Stimulated activated CD8-positive, alpha-beta memory T cell treated with anti-CD3 and anti-CD28 coated beads, Interleukin-12 subunit alpha, Interleukin-12 subunit beta, amount 100 ng/mL, for 1 hour (primary cell): ENCODE results near the gene APMAP.

Experiments
- DNase-seq: peaks from one replicate; pipeline ENCODE4 v3.0.0-alpha.2; 2020; ENCODE audit warnings: low read depth

APMAP gene

DNA sequence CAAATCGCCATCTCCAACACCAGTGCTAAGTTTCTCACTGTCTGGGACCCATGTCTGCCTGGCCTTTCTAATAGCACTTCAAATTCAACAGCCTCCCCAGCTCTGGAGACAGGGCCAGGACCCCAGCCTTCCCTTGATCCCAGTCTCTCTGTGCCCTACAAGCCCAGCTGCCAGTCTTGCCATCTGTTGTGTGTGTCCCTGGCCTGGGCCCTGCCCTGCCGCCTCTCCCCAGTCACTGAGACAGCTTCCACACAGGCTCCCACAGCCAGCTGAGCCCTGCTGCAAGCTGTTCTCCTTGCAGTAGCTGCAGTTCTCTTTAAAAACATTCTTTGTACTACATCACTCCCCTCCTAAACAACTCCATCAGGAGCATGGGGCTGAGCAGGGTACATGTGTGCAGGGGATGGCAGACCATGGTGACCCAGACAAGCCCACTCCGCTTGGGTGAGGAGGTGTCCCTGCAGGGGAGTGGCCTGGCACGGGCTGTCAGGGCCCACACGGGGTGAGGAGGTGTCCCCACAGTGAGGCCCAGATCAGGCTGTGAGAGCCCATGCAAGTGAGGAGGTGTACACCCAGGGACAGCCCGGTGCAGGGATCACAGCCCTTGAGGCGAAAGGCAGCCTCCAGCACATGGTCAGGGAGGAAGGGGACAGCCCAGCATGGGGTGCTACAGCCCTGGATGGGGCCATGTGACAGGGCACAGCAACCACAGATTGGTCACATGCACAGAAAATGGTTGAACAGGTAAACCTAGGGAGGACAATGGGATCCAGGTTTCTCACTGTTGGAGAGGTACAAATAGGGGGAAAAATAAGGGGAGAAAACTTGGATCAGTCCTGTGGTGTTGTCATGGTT, 27.3 kb downstream of the APMAP start:
- no peak for DNase-seq

DNA sequence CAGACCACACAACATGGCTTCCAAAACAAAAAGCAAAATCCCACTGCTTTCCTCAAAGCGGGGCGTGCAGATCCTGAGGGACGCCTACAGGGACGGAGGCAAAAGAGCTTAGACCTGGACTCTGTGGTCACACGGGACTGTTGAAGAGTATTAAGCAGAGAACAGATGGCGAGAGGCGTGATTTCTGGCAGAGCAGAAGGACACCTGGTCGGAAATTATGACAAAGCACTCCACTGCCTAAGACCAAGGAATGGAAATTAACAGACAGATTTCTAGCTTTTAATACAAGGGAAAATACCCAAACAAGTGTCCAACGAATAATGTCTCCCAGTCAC, 28.1 kb downstream of the APMAP start:
- DNase-seq, result no peak

DNA sequence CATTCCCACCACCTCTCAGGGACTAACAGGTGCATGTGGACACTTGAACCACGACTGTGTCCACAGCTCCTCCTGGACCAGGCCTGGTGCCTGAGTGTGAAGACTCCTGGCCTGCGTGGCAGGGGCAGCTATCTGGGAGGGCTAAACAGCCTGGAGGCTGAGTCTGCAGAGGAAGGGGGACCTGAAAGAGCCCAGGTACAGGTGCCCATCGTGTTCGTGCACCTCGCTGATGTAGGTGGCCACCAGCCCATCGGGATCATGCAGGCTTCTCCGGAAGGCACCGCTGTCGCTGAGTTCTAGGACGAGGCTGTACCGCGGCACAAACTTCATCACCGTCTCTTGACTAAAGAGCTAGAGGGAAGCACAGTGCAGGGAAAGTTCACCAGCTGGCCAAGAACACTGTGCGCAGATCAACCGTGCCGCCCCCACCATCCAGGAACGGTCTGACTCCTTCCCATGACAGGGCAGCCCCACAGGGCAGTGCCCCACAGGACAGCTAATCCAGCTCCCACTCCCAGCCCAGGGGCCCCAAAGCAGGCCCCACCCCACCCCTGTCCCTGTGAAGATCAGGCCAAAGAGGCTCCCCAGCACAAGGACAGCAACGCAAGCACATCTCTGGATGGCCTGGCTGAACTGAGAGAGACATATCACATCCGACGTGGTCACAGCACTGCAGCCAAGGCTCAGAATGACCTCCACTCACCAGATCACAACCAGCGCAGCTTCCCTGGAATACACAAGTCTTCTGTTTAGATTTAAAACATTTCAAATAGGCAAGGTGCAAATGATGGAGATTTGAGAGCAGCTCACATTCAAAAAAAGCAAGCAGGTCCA, 28.7 kb downstream of the APMAP start:
- no peak for DNase-seq

DNA sequence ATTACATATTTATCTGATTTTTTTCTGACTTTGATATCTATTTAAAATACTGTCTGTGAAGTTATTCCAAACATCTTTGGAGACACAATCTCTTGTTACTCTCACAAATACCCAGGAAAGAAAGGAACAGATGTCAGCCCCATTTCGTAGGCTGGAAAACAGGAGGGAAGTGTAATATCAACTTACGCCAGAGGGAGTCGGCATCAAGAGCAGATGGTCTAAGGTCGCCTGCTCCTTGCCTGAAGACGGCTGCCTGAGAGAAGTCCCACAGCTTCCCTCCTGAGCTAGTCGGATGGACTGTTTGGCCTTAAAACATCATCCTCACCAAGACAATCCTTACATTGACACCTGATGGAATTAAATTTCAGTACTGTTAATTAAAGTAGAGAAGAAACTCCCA, 30.0 kb downstream of the APMAP start:
- DNase-seq, result no peak

DNA sequence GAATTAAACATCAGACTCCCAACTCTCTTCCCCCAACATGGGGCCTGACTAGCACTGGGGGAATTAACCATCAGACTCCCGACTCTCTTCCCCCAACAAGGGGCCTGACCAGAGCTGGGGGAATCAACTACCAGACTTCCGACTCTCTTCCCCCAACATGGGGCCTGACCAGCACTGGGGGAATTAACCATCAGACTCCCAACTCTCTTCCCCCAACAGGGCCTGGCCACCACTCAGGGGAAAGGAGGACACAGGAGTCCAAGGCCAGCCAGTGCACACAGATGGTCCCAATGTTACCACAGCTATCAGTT, 30.4 kb downstream of the APMAP start:
- no peak for DNase-seq

DNA sequence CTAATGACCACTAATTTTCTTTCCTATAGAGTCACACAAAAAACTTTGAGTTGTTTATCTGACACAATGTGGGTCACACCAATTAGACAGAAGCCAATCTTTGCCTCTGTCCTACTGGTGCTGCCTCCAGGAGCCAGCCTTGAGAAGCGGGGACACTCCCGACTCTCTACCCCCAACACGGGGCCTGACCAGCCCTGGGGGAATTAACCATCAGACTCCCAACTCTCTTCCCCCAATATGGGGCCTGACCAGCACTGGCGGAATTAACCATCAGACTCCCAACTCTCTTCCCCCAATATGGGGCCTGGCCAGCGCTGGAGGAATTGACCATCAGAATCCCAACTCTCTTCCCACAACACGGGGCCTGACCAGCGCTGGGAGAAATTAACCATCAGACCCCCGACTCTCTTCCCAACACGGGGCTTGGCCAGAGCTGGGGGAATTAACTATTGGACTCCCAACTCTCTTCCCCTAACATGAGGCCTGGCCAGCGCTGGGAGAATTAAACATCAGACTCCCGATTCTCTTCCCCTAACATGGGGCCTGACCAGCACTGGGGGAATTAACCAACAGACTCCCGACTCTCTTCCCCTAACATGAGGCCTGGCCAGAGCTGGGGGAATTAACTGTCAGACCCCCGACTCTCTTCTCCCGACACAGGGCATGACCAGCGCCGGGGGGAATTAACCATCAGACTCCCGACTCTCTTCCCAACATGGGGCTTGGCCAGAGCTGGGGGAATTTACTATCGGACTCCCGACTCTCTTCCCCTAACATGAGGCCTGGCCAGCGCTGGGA, 31.0 kb downstream of the APMAP start:
- no peak for DNase-seq

DNA sequence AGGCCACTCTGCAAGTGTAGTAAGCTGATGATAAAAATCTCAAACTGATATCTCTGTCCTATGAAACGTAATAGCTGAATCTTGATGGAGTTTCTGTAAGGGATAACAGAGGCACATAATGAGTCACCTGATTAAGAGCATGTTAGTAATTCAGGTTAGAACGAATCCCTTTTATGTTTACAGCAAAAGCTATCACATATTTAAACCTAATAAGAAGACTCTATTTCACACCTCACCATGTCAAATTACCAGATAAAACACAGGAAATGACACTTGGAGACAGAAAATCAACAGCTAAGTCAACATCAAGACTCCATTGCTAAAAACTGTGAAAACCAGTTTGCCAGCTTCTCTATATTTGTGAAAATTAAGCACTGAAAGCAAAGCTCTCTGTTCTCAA, 31.7 kb downstream of the APMAP start:
- DNase-seq, result no peak

DNA sequence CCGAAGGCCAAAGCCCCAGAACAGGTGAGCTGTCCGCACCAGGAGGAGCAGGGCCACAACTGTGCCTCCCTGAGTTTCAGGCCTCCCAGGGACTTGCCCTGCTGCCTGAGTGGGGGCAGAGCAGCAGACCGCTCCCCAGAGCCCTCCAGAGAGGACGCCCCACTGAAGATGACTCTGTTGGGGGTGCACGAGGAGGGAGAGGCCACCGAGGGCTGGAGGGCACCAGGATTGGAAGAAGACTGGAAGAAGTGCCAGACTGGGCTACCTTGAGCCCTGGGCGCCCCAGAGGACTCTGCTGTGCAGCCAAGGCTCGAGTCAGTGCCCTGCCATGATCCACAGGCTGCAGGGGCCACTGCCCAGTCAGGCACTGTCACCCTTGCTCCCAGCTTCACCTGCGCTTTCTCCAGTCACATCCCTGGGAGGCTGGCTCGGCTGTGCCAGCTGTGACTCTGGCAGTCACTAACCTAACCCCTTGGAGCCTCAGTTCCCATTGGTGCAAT, 32.2 kb downstream of the APMAP start:
- DNase-seq, result no peak

DNA sequence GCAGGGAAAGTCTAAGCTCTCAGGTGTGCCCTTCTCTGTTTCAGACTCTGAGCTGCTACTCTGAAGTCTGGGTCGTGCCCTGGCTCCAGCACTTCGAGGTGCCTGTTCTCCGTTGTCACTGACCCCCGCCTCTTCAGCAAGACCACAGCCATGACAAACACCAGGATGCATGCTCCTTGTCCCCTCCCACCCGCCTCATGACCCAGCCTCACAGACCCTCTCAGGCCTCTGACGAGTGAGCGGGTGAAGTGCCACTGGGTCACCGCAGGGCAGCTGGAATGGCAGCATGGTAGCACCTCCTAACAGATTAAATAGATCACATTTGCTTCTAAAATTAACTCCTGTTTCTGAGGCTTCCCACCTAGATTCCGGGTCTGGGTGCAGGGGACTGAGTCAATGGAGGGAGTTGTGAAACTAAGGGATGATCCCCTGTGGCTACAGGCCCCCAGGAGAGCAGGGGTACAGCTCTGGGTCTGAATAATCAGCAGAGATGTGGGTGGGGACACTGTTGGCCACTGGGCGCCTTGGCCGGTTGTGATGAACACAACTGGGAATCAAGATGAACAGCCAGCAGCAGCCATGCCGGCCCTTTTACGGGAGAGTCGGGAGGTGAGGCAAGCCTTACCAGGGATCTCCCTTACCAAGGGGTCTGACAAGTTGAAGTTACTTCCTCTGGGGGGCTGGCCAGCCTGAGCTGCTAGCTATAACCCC, 32.8 kb downstream of the APMAP start:
- DNase-seq, result no peak

DNA sequence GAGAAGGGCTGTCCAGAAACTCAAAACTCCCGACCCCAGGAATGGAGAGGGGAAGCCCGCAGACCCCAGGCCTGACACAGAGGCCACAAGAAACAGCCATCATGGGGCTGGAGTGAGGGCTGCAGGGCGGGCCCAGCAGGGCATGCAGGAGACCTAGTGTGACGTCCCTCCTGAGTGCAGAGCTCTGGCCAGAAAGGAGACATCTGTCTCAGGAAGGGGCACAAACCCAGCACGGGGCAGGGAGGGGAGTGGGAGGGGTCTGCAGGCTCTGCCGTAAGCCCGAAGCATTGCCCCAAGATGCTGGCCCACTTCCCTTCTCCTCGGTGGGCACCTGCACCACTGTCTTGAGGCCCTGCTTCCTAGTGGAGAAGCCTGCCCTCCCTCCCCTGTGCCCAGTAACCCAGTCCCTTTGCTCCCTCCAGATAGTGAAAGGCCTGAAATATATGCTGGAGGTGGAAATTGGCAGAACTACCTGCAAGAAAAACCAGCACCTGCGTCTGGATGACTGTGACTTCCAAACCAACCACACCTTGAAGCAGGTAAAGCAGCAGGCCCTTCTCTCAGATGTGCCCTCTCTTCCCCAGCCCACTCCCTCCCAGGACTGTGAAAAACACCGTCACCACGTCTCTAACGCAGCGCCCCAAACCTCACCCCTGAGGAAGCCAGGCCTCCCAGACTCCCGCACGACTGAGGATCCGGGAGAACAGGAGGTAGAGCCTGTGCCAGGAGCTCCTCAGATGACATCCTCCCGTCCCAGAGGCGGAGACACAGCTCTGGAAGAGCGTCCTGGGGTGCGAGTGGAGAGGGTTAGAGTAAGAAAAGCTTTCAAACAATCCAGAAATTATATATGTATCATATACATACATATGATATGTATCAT, 33.8 kb downstream of the APMAP start:
- DNase-seq, result no peak

DNA sequence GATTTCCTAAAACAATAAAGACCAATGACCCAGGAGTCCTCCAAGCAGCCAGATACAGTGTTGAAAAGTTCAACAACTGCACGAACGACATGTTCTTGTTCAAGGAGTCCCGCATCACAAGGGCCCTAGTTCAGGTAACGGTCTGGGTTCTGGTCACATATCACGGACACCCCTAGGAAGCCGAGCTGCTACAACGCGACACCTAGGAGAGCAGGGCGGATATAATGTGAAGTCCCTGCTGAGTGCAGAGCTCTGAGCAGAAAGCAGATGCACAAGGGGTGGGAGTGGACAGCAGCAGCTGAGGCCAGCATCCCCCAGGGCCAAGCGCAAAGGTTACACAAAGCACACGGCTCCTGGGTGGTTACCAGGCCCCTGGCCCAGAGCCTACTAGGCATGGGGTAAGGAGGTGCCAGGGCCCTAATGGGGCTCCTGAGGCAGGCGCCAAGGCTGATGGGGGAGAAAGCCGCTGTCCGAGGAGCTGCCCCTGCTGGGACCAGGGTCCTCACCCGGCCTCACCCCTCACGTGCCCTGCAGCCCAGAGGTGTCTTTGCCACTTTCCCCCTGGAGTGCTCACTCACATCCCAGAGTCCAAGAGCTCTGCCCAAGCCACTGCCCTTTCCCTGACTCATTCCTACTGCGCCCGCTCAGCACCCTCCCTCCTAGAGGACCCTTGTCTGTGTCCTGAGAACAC, 35.1 kb downstream of the APMAP start:
- DNase-seq, result no peak

DNA sequence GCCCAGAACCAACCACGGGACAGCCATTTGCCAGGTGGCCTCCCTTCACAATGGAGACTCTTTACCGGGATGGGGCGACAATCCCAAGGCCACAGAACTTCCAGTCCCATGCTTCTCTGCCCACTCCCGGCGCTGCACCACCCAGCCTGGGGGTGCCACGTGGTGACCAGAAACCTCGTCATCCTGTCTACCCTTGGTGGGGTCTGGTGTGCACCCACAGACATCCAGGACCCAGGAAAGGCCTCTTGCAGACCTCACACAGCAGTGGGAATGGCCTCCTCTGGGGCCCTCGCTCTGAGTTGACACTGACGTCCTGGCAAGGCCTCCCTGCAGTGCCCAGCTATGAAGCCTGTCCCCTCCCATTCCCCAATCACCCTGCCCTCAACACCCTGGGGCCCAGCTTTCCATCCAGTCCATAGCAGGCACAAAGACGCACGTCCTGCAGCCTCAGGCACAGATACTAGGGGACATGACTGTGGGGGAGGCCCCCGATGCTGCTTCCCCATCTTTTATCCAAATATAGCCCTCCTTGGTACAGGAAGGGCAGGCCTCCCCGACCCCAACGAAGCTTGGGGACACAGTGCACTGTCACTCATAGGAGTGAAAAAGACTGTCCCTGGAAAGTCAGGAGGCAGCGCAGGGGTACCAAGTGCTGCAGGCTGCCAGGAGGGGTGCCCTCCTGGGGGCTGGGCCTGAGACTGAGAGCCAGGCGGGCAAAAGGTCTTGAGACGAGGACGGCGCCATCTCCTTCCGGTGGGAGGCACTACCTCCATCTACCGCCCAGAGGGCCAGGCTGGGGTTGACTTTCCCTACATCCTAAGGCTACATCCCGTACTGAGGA, 36.3 kb downstream of the APMAP start:
- no peak for DNase-seq

DNA sequence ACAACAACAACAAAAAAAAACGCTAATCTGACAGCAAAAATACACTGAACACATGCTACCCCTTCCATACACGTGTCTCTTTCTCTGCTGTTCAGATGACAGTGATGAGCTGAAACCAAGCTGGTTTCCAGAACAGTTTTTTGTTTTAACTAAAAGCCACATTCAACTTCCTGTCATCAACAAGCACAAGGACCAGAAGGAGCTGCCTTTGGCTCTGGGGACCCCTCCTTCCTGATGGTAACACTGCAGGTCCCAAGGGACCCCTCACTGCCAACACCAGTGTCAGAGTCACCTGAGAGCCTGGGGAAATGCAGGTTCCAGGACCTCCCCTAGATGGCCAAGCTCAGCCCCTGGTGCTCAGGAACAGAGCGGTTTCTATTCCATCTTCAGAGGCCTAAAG, 37.5 kb downstream of the APMAP start:
- DNase-seq, result no peak

DNA sequence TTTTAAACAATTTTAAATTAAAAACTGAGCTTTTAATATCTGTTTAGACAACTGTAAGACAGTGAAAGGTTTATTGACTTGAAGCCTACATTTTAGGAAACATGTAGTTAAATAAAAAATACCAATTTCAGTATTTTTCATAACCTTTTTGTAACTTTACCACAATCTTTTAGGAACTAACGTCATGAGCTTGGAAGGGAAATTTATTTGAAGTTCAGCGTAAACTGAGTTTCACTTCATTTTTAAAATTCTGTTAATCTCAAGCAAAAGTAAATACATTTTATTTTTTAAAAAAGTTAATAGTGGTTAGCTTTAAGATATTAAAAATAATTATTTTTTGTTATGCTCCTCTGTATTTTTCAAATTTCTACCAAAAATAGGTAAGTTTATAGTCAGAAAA, 38.0 kb downstream of the APMAP start:
- DNase-seq, result no peak

DNA sequence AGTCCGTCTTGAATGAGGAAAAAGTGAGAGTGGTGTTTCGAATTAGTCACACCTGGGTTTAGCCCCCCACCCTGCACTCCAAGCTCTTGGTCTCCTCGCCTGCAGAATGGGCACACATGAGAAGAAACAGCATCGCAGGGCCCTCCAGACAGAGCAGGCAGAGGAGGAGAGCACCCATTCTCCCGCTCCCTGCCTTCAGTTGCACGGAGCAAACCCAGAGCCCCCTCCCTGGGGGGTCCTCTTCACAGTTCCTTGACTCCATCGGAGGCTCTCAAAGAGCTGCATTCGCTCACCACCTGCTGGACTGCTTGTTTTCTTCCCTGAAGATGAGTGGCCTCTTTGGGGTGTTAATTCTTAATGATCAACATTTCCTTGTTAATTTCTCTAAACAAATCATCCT, 38.4 kb downstream of the APMAP start:
- DNase-seq, result no peak

DNA sequence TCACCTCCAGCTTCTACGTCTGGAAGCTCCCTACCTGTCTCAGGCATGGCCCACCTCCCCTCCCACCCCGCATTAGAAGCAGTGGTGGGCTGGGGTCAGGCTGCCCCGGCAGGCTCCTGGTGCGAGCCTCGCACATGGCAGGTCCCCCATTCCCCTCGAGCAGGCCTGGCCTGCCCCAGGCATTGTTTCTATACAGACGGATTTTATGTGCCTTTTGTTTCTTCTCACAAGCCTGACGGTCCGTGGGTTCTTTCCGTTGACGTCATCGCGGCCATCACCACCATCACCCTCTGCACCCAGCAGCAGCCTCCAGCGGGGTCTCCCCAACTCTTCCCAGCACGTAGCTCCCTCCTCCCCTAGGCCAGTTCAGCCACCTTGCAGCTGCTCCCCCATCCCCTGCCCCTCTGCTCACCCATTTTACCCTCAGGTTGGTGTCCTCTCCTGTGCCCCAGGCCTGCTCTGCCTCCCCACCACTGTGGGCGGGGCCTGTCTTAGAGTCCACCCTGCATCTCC, 38.9 kb downstream of the APMAP start:
- no peak for DNase-seq

DNA sequence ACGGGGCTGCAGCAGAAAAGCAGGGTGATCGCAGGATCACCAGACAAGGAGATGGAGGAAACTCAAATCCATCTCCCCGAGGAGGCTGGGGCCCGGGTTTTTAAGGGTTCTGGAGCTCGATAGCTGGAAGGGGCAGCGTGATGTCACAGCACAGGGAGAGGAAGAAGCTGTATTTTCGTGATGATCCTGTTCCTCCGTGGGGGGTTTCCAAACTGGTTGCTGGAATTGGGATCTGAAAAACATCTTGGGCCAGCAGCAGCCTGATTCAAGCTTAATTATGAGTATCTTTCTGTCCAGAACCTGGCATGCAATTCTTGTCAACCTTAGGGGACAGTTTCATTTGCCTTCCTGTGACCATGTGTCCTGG, 39.4 kb downstream of the APMAP start:
- DNase-seq, result no peak

DNA sequence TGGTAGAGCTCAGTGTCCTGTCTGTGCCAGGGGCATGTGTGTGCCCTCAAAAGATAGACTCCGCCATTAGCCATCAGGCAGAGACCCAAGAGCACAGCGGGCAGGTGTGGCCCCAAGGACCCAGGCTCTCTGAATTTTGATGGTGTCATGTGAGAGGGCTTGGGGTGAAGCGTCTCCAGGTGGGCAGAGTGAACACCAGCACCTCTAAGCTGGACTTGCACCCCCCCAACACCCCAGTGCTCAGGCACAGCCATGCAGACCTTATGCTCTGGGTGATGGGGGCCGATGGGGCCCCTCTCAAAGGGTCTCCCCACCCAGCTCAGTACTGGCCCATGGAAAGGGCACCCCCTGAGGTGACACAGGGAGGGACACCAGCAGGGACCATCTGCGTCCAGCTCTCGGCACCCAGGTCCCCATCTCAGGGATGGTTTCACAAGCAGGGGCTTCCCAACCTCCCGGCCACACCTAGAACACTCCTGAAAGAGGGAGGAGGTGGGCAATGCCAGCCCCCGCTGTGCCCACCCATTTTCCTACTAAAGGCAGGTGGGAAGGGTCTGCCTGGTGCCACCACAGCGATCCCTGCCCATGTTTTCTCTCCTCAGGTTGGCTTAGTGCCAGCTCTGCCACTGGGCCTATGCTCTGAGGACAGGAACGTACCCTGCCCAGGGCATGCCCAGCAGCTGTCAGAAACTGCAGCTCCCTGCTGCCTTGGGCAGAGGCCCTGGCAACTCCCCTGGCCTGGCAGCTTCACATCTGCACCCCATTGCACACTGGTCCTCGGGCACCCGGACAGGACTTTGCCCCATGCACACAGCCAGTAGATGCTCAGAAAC, 40.0 kb downstream of the APMAP start:
- DNase-seq, result no peak
